NCI-H2196 treated with DMSO at 0.1 percent for 48 hours (cell line): ENCODE results near the gene ITGAE.
A peak's percentile ranks its signal among the peaks of the same experiment; 100 is the strongest.
"Not testable (repeated sequence)": the region's sequence is repeated elsewhere in the genome, so short reads cannot be mapped to it uniquely, and the experiment has no call there.

Experiments
- DNase-seq: peaks from one replicate; lab custom pipeline; 2025; ENCODE audit not compliant: unreplicated experiment; lab: John Stamatoyannopoulos, UW

ITGAE gene

DNA sequence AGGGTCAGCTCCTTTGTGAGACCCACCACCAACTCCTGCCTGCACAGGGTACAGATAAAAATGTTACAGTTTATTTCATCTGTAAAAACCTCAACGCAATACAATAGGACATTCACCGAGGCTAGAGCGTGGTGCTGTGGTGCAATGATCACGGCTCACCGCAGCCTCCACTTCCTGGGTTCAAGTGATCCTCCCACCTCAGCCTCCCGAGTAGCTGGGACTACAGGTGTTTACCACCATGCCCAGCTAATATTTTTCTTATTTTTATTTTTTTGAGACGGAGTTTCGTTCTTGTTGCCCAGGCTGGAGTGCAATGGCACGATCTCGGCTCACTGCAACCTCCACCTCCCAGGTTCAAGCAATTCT is 66.1 kb downstream of the ITGAE start:
- not testable (repeated sequence) for DNase-seq

DNA sequence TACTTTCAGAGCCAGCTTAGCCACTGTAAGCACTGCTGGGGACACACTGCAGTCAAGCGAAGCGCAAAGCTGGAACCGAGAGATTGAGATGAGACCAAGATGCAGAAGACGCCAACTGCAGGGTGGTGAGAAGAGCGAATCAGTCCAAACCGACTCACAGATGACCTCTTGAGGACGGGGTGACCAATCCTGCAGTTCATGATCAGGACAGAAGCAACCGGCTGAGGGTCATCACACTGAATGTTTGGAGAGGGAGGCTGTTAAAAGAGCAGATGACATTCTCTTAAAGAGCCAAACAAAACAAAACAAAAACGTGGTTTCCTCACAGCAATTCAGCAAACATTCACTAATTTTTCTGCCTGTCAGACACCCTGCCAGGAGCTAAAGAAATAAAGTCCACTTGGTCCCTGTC is 68.8 kb downstream of the ITGAE start:
- DNase-seq = no peak

DNA sequence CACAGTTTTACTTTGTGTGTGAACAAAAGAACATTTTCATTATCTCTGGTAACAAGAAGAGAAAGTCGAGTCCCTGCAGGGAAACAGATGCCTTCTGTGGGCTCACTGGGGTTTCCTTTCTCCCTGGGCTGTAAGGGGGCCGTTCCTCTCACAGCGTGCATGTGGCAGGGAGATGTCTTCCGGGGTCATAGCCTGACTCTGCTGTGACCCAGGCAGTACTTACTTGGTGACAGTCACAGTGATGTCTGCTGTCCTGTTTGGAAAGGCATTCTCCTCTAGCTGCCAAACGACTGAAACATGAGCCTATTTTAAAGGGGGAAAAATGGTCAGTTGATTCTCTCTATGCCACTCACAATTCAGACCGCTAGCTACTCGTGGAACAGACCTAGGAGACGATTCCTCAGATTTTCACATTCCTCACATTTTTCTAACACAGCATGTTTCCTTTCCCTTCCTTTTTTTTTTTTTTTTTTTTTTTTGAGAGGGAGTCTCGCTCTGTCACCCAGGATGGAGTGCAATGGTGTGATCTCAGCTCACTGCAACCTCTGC is 70.0 kb downstream of the ITGAE start:
- DNase-seq = no peak

DNA sequence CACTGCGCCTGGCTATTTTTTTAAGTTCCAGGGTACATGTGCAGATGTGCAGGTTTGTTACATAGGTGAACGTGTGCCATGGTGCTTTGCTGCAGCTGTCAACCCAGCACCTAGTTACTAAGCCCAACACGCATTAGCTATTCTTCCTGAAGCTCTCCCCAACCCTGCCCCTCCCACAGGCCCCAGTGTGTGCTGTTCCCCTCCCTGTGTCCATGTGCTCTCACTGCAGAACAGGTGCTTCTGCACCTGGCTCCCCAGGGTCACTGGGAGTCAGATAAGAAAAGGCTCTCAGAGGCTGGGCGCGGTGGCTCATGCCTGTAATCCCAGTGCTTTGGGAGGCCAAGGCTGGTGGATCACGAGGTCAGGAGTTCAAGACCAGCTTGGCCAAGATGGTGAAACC is 71.1 kb downstream of the ITGAE start:
- DNase-seq = no peak

DNA sequence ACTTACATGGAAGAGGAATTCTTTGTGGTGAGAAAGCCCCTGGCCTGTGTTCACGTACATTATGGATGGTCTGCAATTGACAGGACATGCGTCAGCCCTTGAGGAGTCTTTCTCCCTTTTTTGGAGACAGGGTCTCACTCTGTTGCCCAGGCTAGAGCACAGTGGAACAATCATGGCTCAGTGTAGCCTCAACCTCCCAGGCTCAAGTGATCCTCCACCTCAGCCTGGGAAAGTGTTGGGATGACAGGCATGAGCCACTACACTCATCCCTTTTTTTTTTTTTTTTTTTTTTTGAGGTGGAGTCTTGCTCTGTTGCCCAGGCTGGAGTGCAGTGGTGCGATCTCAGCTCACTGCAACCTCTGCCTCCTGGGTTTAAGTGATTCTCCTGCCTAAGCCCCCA is 72.9 kb downstream of the ITGAE start:
- not testable (repeated sequence) for DNase-seq

DNA sequence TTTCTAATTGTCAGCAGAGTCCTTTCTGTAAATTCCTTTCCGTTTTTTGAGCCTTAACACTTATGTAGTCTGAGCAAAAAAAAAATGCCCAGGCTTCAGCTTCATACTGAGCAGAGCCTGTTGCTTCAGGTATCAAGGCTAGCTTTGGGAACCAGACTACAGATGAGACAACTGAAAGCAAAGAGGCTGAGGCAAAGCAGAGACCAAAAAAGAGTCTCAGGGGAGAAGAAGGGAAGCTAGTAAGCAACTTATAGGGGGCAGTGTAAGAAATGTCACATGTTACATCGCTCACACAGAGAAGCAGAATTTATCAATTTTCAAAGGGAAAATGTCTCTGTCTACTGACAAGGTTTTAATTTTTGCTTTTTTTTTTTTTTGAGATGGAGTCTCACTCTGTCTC is 73.9 kb downstream of the ITGAE start:
- DNase-seq = no peak

DNA sequence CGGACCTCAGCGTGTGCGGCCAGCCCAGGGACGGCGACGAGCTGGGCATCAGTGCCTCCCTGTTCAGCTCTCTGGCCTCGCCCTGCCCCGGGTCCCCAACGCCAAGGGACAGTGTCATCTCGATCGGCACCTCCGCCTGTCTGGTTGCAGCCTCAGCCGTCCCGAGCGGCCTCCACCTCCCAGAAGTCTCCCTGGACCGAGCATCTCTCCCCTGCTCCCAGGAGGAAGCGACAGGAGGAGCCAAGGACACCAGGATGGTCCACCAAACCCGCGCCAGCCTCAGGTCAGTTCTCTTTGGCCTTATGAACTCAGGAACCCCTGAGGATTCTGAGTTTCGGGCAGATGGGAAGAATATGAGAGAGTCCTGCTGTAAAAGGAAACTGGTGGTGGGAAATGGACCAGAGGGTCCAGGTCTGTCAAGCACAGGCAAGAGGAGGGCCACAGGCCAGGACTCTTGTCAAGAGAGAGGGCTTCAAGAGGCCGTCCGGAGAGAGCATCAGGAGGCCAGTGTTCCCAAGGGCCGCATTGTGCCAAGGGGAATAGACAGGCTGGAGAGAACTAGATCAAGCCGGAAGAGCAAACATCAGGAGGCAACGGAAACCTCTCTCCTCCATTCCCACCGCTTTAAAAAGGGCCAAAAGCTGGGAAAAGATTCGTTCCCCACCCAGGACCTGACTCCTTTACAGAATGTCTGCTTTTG is 76.5 kb downstream of the ITGAE start:
- DNase-seq = no peak

DNA sequence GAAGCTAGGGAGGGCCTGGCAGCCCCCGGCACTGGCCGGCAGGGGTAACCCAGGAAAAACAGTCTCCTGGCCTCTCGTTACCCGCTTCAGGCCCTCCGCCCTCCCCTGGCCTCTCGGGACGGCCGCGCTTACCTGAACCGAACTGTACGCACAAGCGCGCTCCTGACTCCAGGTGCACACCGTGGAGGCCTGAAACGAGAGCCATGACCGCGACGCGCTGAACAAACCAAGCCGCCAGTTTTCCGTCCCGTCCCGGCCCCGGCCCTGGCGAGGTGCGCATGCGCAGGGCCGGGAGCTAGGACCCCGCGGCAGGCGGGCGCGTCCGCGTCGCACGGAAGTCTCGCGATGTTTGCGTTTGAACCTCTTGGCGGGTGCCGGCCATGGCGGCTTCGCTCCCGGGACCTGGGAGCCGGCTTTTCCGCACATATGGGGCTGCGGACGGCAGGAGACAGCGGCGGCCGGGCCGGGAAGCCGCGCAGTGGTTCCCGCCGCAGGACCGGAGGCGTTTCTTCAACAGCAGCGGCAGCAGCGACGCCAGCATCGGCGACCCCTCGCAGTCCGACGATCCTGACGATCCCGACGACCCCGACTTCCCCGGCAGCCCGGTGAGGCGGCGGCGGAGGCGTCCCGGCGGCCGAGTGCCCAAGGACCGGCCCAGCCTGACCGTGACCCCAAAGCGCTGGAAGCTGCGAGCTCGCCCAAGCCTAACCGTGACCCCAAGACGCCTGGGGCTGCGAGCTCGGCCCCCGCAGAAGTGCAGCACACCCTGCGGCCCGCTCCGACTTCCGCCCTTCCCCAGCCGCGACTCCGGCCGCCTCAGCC is 77.2 kb downstream of the ITGAE start, which contains the start of gene HASPIN:
Gene HASPIN, plus strand, starts transcription at position 348 of the 822 bp plus-strand sequence. Its CDS starts 33 bp downstream, at position 381.
- DNase-seq = peak; percentile 34

DNA sequence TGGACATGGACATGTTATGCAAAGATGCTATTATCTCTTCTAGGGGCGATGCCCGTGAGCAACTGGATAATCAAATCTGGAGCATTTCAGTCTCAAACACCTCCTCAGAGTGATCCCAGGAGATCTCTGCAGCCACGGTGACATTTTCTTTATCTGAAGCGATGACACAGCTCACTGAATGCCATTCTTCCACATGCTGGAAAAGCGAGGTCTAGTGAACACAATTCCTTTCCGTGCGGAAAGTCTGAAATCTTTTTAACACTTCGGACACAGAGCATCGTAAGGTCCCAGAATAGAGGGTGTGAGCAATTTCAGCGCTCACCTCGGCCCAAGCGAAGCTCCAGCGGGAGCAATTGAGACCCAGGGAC is 77.8 kb downstream of the ITGAE start:
- DNase-seq = no peak

DNA sequence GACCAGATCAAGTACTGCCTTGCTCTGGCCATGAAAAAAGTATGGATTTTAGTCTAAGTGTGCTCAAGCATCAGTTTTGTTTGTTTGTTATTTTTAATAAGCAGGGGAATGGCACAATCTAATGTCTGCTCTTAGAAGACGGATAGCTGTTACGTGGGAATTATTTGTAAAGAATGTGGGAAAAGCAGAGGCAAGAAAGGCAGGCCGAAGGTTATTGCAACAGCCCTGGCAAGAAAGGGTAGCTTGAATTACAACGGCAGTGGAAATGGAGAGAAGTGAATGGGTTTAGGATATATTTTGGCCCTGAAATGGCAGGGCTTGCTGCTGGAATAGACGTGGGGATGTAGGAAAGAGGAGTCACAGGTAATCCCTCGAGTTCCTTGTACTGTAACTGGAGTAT is 78.3 kb downstream of the ITGAE start:
- no peak for DNase-seq

DNA sequence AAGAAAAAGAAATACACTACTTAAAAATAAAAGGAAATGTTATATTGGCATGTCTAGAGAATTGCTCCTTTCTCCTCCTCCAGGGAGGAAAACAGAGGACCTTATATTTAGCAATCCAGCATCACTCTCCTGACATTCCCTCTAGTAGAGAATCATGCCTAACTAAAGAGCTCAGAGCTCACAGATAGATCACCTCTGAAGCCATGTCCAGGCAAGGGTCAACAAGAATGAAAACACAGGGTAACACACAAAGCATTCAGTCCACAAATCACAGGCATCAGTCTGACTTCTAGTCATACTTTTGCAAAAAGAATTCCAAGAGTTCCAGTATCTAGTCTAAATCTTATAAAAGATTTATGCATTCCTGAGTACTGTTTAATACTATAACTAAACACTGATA is 81.7 kb downstream of the ITGAE start:
- no peak for DNase-seq

DNA sequence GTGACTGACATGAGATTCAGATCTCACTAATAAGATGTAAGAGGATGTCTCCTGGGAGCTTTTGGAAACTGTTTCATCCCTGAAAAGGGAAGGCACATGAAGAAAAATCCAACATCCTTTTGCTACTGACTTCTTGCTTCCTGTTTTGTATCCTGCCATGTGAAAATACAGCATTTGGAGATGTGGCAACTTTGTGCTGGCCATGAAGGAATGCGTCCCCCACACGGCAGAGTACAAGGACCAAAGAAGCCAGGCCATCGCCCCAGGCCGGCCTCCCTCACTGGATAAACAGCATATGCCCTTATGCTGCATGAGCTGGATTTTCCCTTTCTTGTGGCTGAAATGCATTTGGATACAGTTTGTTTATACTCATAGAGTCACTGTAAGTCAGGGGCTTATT is 82.8 kb downstream of the ITGAE start:
- DNase-seq = no peak

DNA sequence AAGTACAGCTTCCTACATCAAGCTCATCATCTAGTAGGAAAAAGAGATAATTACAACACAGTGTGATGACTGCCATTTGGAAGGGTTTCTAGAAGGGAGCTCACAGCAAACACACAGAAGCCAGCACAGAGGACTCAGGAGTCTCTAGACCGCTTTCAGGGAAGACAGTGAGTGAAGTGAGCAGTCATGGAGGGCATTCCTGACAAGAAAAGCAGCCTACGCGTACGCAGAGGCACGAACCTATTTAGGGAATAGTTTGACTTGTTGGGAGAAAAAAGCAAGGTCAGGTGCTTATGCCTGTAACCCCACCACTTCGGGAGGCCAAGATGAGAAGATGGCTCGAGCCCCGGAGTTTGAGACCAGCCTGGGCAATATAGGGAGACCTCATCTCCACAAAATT is 85.7 kb downstream of the ITGAE start:
- DNase-seq = no peak

DNA sequence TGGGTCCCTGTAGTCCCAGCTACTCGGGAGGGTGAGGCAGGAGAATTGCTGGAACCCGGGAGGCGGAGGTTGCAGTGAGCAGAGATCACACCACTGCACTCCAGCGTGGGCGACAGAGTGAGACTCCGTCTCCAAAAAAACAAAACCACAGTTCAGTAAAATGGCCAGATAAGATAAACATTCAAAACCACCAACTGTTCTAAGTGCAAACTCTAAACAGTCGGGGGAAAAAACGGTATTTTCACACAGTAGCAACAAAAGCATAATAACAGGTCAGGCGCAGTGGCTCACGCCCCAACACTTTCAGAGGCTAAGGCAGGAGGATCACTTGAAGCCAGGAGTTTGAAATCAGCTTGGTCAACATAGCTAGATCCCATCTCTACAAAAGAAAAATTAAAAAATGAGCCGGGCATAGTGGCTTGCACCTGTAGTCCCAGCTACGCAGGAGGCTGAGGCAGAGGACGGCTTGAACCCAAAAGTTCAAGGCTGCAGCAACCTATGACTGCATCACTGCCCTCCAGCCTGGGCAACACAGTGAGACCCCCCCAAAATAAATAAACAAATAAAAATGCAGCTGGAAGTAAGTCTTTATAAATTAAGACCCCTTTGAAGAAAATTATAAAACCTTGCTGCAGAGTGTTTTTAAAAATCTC is 88.1 kb downstream of the ITGAE start:
- no peak for DNase-seq

DNA sequence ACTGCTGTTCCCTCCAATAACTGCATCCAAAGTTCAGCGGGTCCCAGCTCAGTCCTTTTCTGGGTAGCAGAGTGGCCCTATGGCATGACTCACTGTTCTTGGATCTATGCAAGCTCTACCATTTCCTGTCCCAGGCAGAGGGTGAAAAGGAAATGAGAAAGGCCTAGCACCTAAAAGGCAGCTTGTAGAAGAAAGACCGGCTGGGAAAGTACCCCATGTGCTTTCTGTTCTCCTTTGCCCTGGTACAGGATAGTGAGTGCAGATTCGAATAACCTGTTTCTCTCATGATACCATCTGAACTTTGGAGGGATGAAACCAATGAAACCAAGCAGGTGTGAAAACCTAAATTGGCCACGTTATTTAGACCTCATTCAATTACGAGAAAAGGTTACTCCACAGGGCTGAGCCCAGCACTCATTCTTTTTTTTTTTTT is 90.0 kb downstream of the ITGAE start:
- DNase-seq = no peak

DNA sequence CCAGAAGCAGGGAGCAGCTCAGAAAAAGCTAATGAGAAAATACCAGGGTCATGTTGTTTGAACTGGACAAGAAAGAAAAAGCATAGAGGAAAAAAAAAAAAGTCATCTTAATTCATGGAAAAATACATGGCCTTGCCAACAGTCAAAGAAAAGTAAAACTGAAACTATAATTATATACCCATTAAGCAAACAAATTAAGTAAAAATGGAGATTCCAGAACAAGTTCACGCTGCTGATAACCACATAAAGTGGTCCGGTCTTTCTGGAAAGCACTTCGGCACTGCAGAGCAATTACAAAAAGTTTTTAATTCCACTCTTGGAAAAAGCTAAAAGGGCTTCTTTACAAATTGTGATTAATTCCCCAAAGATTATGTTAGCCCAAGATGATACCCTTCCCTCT is 92.6 kb downstream of the ITGAE start:
- no peak for DNase-seq

DNA sequence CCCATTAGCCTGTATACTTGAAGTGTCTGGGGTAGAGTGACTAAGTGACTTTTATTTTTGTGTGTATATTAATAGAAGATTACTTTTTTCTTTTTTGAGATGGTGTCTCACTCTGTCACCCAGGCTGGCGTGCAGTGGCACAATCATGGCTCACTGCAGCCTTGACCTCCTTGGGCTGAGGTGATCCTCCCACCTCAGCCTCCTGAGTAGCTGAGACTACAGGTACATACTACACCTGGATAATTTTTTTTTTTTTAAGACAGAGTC is 95.3 kb downstream of the ITGAE start:
- DNase-seq = not testable (repeated sequence)

DNA sequence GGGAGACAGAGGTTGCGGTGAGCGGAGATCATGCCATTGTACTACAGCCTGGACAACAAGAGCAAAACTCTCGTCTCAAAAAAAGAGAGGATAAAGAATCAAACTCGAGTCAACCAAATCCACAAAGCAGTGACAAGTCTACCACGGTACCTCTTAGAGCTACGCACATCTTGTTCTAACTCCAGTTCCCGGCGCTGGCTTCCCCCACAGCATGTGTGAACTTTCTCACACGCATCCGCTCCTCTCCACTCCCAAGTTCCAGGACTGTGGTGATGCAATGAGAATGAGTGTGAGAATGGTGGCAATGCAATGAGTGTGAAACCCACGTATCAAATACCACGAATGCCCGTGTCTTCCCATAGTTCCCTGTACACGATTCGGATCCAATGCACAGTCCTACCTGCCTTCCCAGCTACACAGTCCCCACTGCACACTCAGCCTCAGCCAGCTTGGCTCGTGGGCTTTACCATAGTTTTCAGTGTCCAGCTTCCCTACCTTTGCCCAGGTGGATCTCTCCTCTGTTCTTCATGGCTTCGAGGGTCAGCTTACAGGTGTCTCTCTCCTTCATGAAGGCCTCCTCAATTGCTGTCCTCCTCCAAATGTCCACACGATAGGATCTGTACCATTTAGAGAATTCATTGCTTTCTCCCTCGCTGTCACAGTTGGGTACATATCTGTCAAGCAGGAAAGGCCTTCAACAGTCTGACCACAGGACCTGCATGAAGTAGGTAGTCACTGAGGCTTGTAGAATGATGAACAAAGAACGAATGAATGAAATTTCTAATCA is 95.9 kb downstream of the ITGAE start:
- DNase-seq = no peak

DNA sequence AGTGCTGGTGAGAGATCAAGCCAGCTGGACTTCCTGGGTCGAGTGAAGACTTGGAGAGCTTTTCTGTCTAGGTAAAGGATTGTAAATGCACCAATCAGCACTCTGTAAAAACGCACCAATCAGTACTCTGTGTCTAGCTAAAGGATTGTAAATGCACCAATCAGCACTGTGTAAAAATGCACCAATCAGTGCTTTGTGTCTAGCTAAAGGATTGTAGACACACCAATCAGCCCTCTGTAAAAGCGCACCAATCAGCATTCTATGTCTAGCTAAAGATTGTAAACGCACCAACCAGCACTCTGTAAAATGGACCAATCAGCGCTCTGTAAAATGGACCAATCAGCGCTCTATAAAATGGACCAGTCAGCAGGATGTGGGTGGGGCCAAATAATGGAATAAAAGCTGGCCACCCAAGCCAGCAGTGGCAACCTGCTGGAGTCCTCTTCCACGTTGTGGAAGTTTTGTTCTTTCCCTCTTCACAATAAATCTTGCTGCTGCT is 98.9 kb downstream of the ITGAE start:
- DNase-seq = not testable (repeated sequence)

DNA sequence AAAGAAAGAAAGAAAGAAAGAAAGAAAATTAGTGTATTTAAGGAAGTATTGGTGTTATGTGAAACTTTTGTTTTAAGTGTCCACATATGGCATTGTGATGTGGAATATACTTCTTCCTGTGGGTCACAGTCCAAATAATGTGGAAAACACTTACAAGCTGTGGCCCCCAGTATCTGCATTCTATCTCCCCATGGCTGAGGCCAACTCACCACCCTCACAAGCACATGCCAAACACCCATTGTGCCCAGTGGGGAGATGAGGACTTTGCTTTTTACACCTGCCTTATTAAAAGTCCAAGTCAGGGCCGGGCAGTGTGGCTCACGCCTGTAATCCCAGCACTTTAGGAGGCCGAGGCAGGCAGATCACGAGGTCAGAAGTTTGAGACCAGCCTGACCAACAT is 101.0 kb downstream of the ITGAE start:
- DNase-seq = no peak

DNA sequence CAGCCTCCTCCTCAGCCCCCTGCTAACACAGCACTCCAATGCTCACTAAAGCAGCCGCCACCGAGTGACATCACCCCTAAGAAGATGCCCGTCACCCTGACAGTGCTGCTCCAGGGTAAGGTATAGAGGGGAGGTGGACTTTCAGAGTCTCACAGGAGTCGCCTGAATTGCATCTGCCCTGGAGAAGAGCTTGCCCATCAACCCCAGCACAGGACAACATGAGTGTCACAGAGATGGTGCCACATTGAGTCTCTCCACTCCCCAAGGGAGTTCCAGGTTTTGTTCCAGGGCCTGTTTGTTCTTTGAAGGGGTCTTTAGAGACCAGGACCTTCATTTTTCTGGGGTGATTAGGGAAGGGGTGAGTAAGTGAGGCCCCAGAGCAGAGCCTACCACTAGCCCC is 102.8 kb downstream of the ITGAE start:
- DNase-seq = no peak
